Astrocyte (in vitro differentiated cells and primary cell): ENCODE results near the gene SAMD9. TPM values are rescaled to one million over a fixed set of nuclear protein-coding genes. Genes with fewer than 3 reads are reported as not detected.

Experiments
- DNase-seq: peaks from one replicate; pipeline ENCODE4 v3.0.0-alpha.2; 2010; ENCODE audit warnings: low read depth
- FAIRE-seq: peaks from 2 replicates; lab custom pipeline; 2011; peaks lifted over from hg19 to GRCh38; lab: Jason Lieb, UNC
- H2AFZ ChIP-seq: 2 replicates; pipeline ENCODE4 v1.6.0; 2012; ENCODE audit warnings: low read depth, low read length, inconsistent platforms
- H3K27ac ChIP-seq: 2 replicates; pipeline ENCODE4 v1.5.1; 2011; ENCODE audit warnings: low read depth, low read length, inconsistent platforms
- H3K27me3 ChIP-seq: 2 replicates; pipeline ENCODE4 v1.6.0; 2011; ENCODE audit warnings: low read length, inconsistent platforms; ENCODE audit not compliant: insufficient read depth
- H3K36me3 ChIP-seq: 2 replicates; pipeline ENCODE4 v1.5.1; 2011; ENCODE audit warnings: low read length, inconsistent platforms; ENCODE audit not compliant: insufficient read depth
- H3K4me1 ChIP-seq: 2 replicates; pipeline ENCODE4 v1.5.1; 2011; ENCODE audit warnings: low read length, inconsistent platforms; ENCODE audit not compliant: insufficient read depth
- H3K4me2 ChIP-seq: 2 replicates; pipeline ENCODE4 v1.6.0; 2012; ENCODE audit warnings: low read length, inconsistent platforms
- H3K4me3 ChIP-seq: 2 replicates; pipeline ENCODE4 v1.5.1; 2011; ENCODE audit warnings: low read depth, mild to moderate bottlenecking, low read length, inconsistent platforms; ENCODE audit not compliant: insufficient read depth
- H3K79me2 ChIP-seq: 2 replicates; pipeline ENCODE4 v1.6.0; 2012; ENCODE audit warnings: mild to moderate bottlenecking, low read length, inconsistent platforms; ENCODE audit not compliant: insufficient read depth
- H3K9ac ChIP-seq: 2 replicates; pipeline ENCODE4 v1.6.0; 2012; ENCODE audit warnings: mild to moderate bottlenecking, low read length, inconsistent platforms
- H3K9me3 ChIP-seq: 2 replicates; pipeline ENCODE4 v1.5.1; 2012; ENCODE audit warnings: low read depth, mild to moderate bottlenecking, low read length, inconsistent platforms; ENCODE audit not compliant: insufficient read depth
- H4K20me1 ChIP-seq: 2 replicates; pipeline ENCODE4 v1.6.0; 2012; ENCODE audit warnings: low read length, inconsistent platforms; ENCODE audit not compliant: insufficient read depth
- H3K27ac Mint-ChIP-seq: one replicate; pipeline ENCODE4 v1.8.0; 2021; ENCODE audit warnings: mild to moderate bottlenecking, mixed read lengths; ENCODE audit not compliant: unreplicated experiment
- H3K27me3 Mint-ChIP-seq: one replicate; pipeline ENCODE4 v1.8.0; 2021; ENCODE audit warnings: low read depth, mixed read lengths; ENCODE audit not compliant: unreplicated experiment
- H3K36me3 Mint-ChIP-seq: one replicate; pipeline ENCODE4 v1.8.0; 2021; ENCODE audit warnings: low read depth, mixed read lengths; ENCODE audit not compliant: unreplicated experiment
- H3K4me1 Mint-ChIP-seq: one replicate; pipeline ENCODE4 v1.8.0; 2021; ENCODE audit warnings: low read depth, mixed read lengths; ENCODE audit not compliant: unreplicated experiment
- H3K4me3 Mint-ChIP-seq: one replicate; pipeline ENCODE4 v1.8.0; 2021; ENCODE audit warnings: mild to moderate bottlenecking, moderate library complexity, mixed read lengths; ENCODE audit not compliant: unreplicated experiment
- H3K9me3 Mint-ChIP-seq: one replicate; pipeline ENCODE4 v1.8.0; 2021; ENCODE audit warnings: mild to moderate bottlenecking, mixed read lengths; ENCODE audit not compliant: unreplicated experiment
- CTCF ChIP-seq: IDR thresholded peaks from 2 replicates; pipeline ENCODE4 v1.5.1; 2011; ENCODE audit warnings: low read depth, mild to moderate bottlenecking, inconsistent platforms, low read length, moderate library complexity; ENCODE audit not compliant: insufficient read depth
- EZH2 ChIP-seq: IDR thresholded peaks from 2 replicates; pipeline ENCODE4 v1.6.1; 2012; ENCODE audit warnings: mild to moderate bottlenecking, low read length, inconsistent platforms; ENCODE audit not compliant: insufficient read depth
- total RNA-seq: library from RNA; stranded (reverse); gene quantifications from 2 replicates; pipeline ENCODE4 v1.2.1, GENCODE V29; 2021

SAMD9 gene
- total RNA-seq, 1 donor from 2014 or later, result 64.4 TPM

DNA sequence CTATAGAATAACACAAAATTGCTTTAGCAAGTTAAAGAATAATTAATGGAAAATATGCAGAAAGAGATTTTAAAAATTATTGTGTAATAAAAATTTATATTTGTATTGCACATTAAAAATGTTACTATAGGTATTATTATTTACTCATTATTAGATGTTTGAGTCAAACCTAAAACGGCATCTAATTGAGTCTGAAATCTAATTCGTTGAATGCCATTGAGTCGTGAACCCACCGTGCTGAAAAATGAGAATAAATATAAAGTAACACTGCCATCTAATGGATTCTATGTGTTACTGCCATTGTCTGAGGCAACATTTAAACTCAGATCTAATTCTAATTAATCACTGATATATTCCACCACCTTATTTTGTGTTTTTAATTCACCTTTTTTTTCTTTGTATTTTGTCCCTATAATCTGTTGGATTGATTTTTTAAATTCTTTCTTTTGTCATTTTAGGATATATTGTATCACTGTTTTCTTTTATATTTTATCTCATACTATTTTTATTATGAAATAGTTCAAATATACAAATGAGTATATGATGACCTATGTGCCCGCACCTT is 62.2 kb downstream of the SAMD9 start:
- H3K9me3 Mint-ChIP-seq, result no peaks in the 10 kb centered on the region
- Histone ChIP-seq H3K4me2 (no peak overlapping the region), H4K20me1 (no peaks in the 10 kb centered on the region), H3K36me3 (no peaks in the 10 kb centered on the region), H2AFZ (no peak overlapping the region), H3K79me2 (no peaks in the 10 kb centered on the region), H3K27ac (no peak overlapping the region), H3K9ac (no peak overlapping the region), H3K4me3 (no peak overlapping the region), H3K9me3 (no peaks in the 10 kb centered on the region), H3K4me1 (no peaks in the 10 kb centered on the region), H3K27me3 (no peaks in the 10 kb centered on the region)
- peak; percentile 18 for DNase-seq
- H3K27ac Mint-ChIP-seq, result no peak overlapping the region
- H3K36me3 Mint-ChIP-seq, result no peaks in the 10 kb centered on the region
- H3K27me3 Mint-ChIP-seq, result peaks cover 3% of the 10 kb centered on the region
- peak; percentile 59 for FAIRE-seq
- no peaks in the 10 kb centered on the region for H3K4me1 Mint-ChIP-seq
- no peak overlapping the region for H3K4me3 Mint-ChIP-seq
- TF ChIP-seq CTCF (peak; percentile 75), EZH2 (no peak)

- H3K27me3 ChIP-seq, result no peaks in the 10 kb centered on the region
- Mint-ChIP-seq H3K4me3 (no peak overlapping the region), H3K9me3 (no peaks in the 10 kb centered on the region), H3K4me1 (no peaks in the 10 kb centered on the region), H3K27ac (no peak overlapping the region), H3K27me3 (peaks cover under 1% of the 10 kb centered on the region), H3K36me3 (no peaks in the 10 kb centered on the region)
- H3K9me3 ChIP-seq, result no peaks in the 10 kb centered on the region
- H3K27ac ChIP-seq, result no peak overlapping the region
- H3K36me3 ChIP-seq, result no peaks in the 10 kb centered on the region
- no peak for DNase-seq
- no peaks in the 10 kb centered on the region for H4K20me1 ChIP-seq
- H3K4me1 ChIP-seq, result no peaks in the 10 kb centered on the region
- H3K4me3 ChIP-seq, result no peak overlapping the region
- no peak for TF ChIP-seq EZH2
- TF ChIP-seq CTCF, result no peak
- H3K9ac ChIP-seq, result no peak overlapping the region
- H3K4me2 ChIP-seq, result no peak overlapping the region
- no peak overlapping the region for H2AFZ ChIP-seq
- H3K79me2 ChIP-seq, result no peaks in the 10 kb centered on the region
- FAIRE-seq, result no peak
These were observed 62.8 kb downstream of the SAMD9 start for GRCh38 chr7:93054975-93055374.
